Inferior parietal cortex (tissue), 1 donor: ENCODE results near the gene CFAP53.

ENCODE experiments used
- DNase-seq: peaks from one replicate; pipeline ENCODE4 v3.0.0-alpha.2; 2016; ENCODE audit errors: extremely low spot score

CFAP53 gene

DNA sequence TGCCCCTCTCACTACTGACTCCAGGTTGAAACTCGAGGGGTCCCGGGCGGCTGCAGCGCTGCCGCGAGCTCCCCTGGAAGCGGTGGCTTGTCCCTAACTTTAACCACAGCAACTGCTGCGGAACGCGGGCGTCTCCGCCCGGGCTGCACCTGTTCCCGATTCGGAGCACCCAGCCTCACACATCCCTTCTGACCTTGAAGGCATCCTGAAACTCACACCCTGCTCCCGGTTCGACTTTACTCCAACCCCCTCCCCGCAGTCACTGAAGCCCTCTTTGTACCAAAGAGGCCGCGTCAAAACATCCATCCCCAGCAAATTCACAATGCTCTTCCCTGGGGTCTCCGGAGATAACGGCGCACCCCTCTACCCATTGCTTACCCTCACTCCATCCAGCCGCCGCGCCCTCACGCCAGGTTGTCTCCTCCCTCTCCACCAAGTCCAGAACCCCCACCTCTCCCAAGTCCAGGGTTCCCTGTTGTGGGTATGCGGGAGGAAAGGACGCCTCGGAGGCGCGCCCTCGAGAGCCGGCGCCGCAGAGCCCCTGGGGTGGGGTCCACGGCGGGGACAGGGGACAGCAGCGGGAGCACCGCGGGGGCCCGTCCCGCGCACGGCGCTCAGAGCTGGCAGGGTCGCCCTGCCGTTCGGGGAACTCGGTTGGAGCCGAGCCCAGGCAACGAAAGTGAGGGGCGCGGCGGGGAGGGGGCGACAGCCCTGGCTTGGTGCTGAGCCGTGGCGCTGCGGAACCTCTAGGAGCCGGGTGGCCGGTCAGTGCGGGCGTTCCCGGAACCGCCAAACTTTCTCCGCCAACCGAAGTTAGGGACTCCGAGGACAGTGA lies 72.3 kb downstream of the CFAP53 start:
- no peak for DNase-seq

GRCh38 chr18:50192995-50193795 lies 73.1 kb downstream of the CFAP53 start:
- no peak for DNase-seq

GRCh38 chr18:50190926-50191325 lies 75.4 kb downstream of the CFAP53 start:
- no peak for DNase-seq

- DNase-seq, result no peak
Measured at GRCh38 chr18:50190236-50190635, 76.1 kb downstream of the CFAP53 start.

DNA sequence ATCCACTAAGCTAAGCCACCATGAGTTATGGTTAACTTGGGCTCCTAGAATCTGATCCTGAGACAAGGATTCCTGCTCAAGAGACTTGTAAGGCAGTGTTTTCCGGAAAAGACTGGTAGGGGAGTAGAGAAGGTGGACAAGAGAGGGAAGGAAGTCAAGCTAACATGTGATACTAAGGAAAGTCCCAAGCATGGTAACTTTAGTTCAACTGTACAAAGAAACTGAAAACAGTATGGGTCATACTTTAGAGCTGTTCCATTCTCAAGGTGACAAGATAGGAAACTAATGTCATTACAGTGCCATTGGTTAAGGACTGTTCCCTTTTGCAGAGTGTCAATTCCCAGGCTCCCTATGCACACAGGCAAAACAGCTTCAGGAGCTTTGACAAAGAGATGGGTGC lies 77.1 kb downstream of the CFAP53 start:
- no peak for DNase-seq

DNA sequence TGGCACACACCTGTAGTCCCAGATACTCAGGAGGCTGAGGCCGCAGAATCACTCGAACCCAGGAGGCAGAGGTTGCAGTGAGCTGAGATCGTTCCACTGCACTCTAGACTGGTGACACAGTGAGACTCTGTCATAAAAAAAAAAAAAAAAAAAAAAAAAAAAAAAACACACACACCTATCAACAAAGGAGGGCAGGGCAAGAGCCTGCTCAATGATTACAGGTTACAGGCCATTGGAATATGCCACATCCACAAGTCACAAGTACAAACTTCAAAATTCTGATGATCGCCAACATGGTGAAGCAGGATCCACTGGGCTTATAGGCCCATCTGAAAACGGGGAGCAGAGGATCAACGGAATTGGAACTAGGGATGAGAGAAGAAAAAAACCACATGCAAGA lies 77.6 kb downstream of the CFAP53 start:
- no peak for DNase-seq

DNA sequence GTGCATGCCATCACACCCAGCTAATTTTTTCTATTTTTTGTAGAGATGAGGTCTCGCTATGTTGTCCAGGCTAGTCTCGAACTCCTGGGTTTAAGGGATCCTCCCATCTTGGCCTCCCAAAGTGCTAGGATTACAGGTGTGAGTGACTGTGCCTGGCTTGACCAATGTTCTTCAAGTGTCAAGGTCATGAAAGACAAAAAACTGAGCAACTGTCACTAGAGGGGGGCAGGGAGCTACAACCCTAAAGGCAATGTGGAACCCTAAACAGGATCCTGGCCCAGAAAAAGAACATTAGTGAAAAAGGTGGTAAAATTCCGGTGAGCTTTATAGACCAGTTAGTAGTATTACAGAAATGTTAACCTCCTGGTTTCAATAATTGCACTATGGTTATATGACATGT lies 78.6 kb downstream of the CFAP53 start:
- DNase-seq, result no peak

- DNase-seq, result no peak
Measured at GRCh38 chr18:50186385-50186784, 79.9 kb downstream of the CFAP53 start.

- no peak for DNase-seq
Measured at GRCh38 chr18:50183556-50183955, 82.7 kb downstream of the CFAP53 start.

- DNase-seq, result no peak
Measured at GRCh38 chr18:50182511-50182910, 83.8 kb downstream of the CFAP53 start.

DNA sequence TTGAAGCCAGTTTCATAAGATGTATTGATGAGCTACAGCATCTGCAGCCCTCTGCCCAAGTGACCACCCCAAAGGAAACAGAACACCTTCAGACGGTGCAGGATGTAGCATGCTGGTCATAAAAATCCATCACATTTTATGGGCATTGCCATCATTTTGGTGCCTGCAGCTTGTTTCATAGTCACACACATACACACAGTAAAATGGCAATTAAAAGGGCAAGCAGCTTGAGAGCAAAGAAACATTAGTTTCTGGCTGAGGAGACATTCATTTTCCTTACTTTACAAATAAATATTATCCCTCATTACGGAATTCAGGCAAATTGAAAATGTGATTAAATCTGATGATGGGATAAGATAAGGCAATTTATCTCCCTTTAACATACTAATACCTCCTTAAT lies 84.7 kb downstream of the CFAP53 start:
- no peak for DNase-seq

- DNase-seq, result no peak
Measured at GRCh38 chr18:50179465-50179864, 86.8 kb downstream of the CFAP53 start.

DNA sequence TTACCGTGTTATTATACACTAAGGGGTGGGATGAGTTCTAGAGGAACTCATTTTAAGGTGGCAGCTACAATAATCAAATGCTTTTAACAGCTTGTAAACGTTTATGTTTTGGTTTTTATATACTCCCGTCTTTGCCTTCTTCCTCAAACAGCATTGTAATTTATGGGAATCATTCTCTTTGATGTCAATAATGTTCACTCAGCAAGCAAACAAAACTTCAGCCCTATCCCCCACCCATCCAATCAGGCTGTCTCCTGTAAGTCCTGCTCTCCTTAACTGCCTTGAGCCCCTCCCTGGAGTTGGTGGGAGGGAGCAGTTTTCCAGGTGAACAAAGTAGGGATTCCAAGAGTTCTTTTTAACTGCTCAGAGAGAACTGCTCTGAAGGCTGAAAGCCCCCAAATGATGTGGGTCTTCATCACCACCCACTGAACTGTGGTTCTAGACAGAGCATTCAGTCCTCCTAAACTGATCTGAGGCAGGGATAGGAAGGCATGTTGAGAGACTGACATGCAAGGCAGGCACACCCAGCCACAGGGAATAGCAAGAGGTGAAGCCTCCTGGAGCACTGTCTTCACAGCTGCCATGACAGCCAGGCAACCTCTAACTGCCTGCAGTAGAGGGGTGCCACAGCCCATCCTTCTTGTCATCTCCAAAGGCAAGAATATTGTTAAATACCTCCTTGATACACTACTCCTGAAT lies 88.9 kb downstream of the CFAP53 start:
- DNase-seq, result no peak
